GM23338 (cell line): ENCODE measurements around the gene CPT1A. TPM values are rescaled to one million over a fixed set of nuclear protein-coding genes. Genes with fewer than 3 reads are reported as not detected.

ENCODE experiments used
- ATAC-seq: fragments of 200-7000 bp; cut with Tn5 transposase; 3 replicates; pipeline ENCODE4 v1.9.1; 2020
- DNase-seq: peaks from one replicate; pipeline ENCODE4 v3.0.0-alpha.2; 2015; ENCODE audit warnings: low spot score
- H2AFZ ChIP-seq: fragments of 200-600 bp; sonication (generic); 2 replicates; pipeline ENCODE4 v1.8.0; 2016; ENCODE audit warnings: antibody characterized with exemption, mild to moderate bottlenecking, moderate library complexity
- H3F3A ChIP-seq: fragments of 200-600 bp; sonication (generic); replicated peaks from 2 replicates; pipeline ENCODE4 v1.8.0; 2017; ENCODE audit warnings: antibody characterized with exemption, mixed run types, low read depth
- H3K27ac ChIP-seq: fragments of 200-600 bp; sonication (generic); 2 replicates; pipeline ENCODE4 v1.6.1; 2016; ENCODE audit warnings: low read depth
- H3K27me3 ChIP-seq: fragments of 200-600 bp; sonication (generic); 2 replicates; pipeline ENCODE4 v1.8.0; 2016; ENCODE audit warnings: mild to moderate bottlenecking, mixed run types, moderate library complexity; ENCODE audit not compliant: insufficient read depth
- H3K36me3 ChIP-seq: fragments of 200-600 bp; sonication (generic); 2 replicates; pipeline ENCODE4 v1.8.0; 2016; ENCODE audit warnings: mild to moderate bottlenecking; ENCODE audit not compliant: insufficient read depth
- H3K4me1 ChIP-seq: fragments of 200-600 bp; sonication (generic); 2 replicates; pipeline ENCODE4 v1.8.0; 2016; ENCODE audit warnings: mild to moderate bottlenecking, moderate library complexity; ENCODE audit not compliant: insufficient read depth
- H3K4me2 ChIP-seq: fragments of 200-600 bp; sonication (generic); 2 replicates; pipeline ENCODE4 v1.7.1; 2017; ENCODE audit warnings: mixed run types
- H3K4me3 ChIP-seq: fragments of 200-600 bp; sonication (generic); 2 replicates; pipeline ENCODE4 v1.6.1; 2016; ENCODE audit warnings: mixed run types
- H3K79me2 ChIP-seq: fragments of 200-600 bp; sonication (generic); replicated peaks from 2 replicates; pipeline ENCODE4 v1.8.0; 2017; ENCODE audit warnings: mild to moderate bottlenecking; ENCODE audit not compliant: insufficient read depth
- H3K9me2 ChIP-seq: fragments of 200-600 bp; sonication (generic); 2 replicates; pipeline ENCODE4 v1.8.0; 2017; ENCODE audit not compliant: insufficient read depth
- H4K20me1 ChIP-seq: fragments of 200-600 bp; sonication (generic); replicated peaks from 2 replicates; pipeline ENCODE4 v1.8.0; 2017; ENCODE audit warnings: mild to moderate bottlenecking; ENCODE audit not compliant: insufficient read depth
- H3K27ac Mint-ChIP-seq: 2 replicates; pipeline ENCODE4 v1.8.0; 2020; ENCODE audit warnings: inconsistent platforms, mild to moderate bottlenecking, moderate library complexity, mixed read lengths
- H3K27me3 Mint-ChIP-seq: 3 replicates; pipeline ENCODE4 v1.8.0; 2022; ENCODE audit warnings: low read depth, mild to moderate bottlenecking, moderate library complexity, mixed read lengths, inconsistent platforms; ENCODE audit not compliant: insufficient read depth, poor library complexity
- H3K36me3 Mint-ChIP-seq: 3 replicates; pipeline ENCODE4 v1.8.0; 2021; ENCODE audit warnings: low read depth, mild to moderate bottlenecking, inconsistent platforms, moderate library complexity, mixed read lengths
- H3K4me1 Mint-ChIP-seq: 3 replicates; pipeline ENCODE4 v1.8.0; 2020; ENCODE audit warnings: mild to moderate bottlenecking, inconsistent platforms, mixed read lengths
- H3K4me3 Mint-ChIP-seq: 3 replicates; pipeline ENCODE4 v1.8.0; 2021; ENCODE audit warnings: moderate library complexity, mild to moderate bottlenecking, inconsistent platforms, mixed read lengths
- H3K9me3 Mint-ChIP-seq: 3 replicates; pipeline ENCODE4 v1.8.0; 2020; ENCODE audit warnings: moderate library complexity, mild to moderate bottlenecking, inconsistent platforms, mixed read lengths
- CREB1 ChIP-seq: fragments of 250-450 bp; sonication (Bioruptor Pico); IDR thresholded peaks from 2 replicates; pipeline ENCODE4 v1.5.0; 2020; ENCODE audit warnings: low read depth, mild to moderate bottlenecking, moderate library complexity
- CTCF ChIP-seq, 2 experiments: fragments of 200-600 bp in 1 of 2; sonication (generic) in 1 of 2; conservative IDR thresholded peaks; 2 replicates each; pipeline versions ENCODE4 v1.5.1 to v1.6.1; 2016 to 2017; ENCODE audit warnings: antibody characterized with exemption in 2 of 2, low read depth in 2 of 2, mild to moderate bottlenecking in 2 of 2, moderate library complexity in 1 of 2
- EZH2phosphoT487 ChIP-seq: fragments of 200-600 bp; sonication (generic); IDR thresholded peaks from one replicate; pipeline ENCODE4 v1.8.1; 2018; ENCODE audit warnings: antibody characterized with exemption; ENCODE audit not compliant: unreplicated experiment
- JUNB ChIP-seq: IDR thresholded peaks from one replicate; pipeline ENCODE4 v1.6.1; 2016; ENCODE audit warnings: antibody characterized with exemption; ENCODE audit not compliant: unreplicated experiment
- NANOG ChIP-seq: IDR thresholded peaks from 2 replicates; pipeline ENCODE4 v1.6.1; 2016; ENCODE audit warnings: antibody characterized with exemption, borderline replicate concordance
- STAT1 ChIP-seq: IDR thresholded peaks from one replicate; pipeline ENCODE4 v1.6.1; 2016; ENCODE audit warnings: antibody characterized with exemption; ENCODE audit not compliant: unreplicated experiment
- ZNF462 ChIP-seq: fragments of 250-450 bp; sonication (Bioruptor Pico); IDR thresholded peaks from 2 replicates; pipeline ENCODE4 v1.5.0; 2020; ENCODE audit warnings: mild to moderate bottlenecking, moderate library complexity
- polyA plus RNA-seq: library from polyadenylated mRNA; unstranded; fragments of >200 nt; fragmentation: Nextera tagmentation; extraction: Ambion mirVana; gene quantifications from 2 replicates; pipeline ENCODE4 v1.2.1, GENCODE V29; 2016
- total RNA-seq: library from RNA; depleted of rRNA; stranded (reverse); fragments of >200 nt; shearing (Covaris generic); gene quantifications from 2 replicates; pipeline ENCODE4 v1.2.3, GENCODE V29; 2014

The CPT1A gene
- total and polyA plus RNA-seq, 2 experiments from 2014 or later: 2.6 to 9.5 TPM

- DNase-seq (no peak), ATAC-seq (no peak)
- Histone ChIP-seq H3K4me1 (no peaks in the 10 kb centered on the region; the same call in 1 of the 2 replicates), H3K79me2 (no peaks in the 10 kb centered on the region), H3K4me3 (no peak overlapping the region), H3K9me2 (no peaks in the 10 kb centered on the region), H4K20me1 (no peaks in the 10 kb centered on the region), H3K27ac (no peak overlapping the region), H3K4me2 (no peak overlapping the region), H3K36me3 (no peaks in the 10 kb centered on the region), H2AFZ (no peak overlapping the region), H3K27me3 (no peaks in the 10 kb centered on the region), H3F3A (no peaks in the 10 kb centered on the region)
- H3K9me3 Mint-ChIP-seq: no peaks in the 10 kb centered on the region
- no peaks in the 10 kb centered on the region for H3K36me3 Mint-ChIP-seq
- H3K27me3 Mint-ChIP-seq: peaks cover 7% of the 10 kb centered on the region
- no peak for TF ChIP-seq JUNB
- TF ChIP-seq CTCF (conservative IDR thresholded peaks at IDR 0.05; ENCODE audit: low read depth in 2 of 2): no peak
- no peak for TF ChIP-seq STAT1
- TF ChIP-seq CREB1: no peak
- no peak for TF ChIP-seq ZNF462
- no peak for TF ChIP-seq EZH2phosphoT487
- TF ChIP-seq NANOG: no peak
- H3K27ac Mint-ChIP-seq: no peak overlapping the region
- no peak overlapping the region for H3K4me3 Mint-ChIP-seq
- H3K4me1 Mint-ChIP-seq: peaks cover 13% of the 10 kb centered on the region
Measured at GRCh38 chr11:68761801-68762200, 79.9 kb downstream of the CPT1A start.
